ENCODE data around the gene GCK. TPM values are rescaled to one million over a fixed set of nuclear protein-coding genes. Genes with fewer than 3 reads are reported as not detected.

GCK gene
- total RNA-seq, 4 donors from 2014 or later: not detected

DNA sequence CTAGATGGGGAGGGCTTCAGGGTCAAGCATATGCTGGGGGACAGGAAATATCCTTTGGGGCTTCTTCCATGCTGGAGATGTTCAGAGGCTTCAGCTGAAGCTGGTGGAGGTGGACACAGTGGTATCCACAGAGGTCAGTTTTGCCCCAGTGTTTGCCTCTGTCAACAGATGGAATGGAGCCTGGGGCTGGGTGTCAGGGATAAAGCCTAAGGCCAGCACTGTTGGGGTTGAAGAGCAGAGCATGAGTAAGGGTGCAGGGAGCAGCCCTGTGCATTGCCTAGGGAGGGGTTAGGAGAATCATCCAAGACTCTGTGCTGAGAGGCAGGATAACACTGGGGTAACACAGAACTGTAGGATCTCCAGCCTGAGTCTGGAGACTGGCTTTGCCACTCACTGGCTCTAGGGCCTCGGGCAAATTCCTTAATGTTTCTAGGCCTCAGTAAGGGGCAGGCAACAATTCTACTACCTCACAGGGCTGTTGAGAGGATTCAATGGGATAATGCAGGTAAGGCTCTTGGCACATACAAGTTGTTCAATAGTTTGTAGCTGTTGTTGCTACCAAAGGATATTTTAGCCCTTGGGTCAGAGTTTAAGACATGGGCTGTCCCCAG is 26.3 kb downstream of the GCK start:
- no peak overlapping the region for H3K27ac ChIP-seq
- H3K9me3 ChIP-seq: no peaks in the 10 kb centered on the region
- H3K27me3 ChIP-seq: no peaks in the 10 kb centered on the region
- no peak overlapping the region for H3K4me3 ChIP-seq
- H3K36me3 ChIP-seq: no peaks in the 10 kb centered on the region
- no peaks in the 10 kb centered on the region for H3K4me1 ChIP-seq
- DNase-seq: no peak
- TF ChIP-seq, protein P1, sequence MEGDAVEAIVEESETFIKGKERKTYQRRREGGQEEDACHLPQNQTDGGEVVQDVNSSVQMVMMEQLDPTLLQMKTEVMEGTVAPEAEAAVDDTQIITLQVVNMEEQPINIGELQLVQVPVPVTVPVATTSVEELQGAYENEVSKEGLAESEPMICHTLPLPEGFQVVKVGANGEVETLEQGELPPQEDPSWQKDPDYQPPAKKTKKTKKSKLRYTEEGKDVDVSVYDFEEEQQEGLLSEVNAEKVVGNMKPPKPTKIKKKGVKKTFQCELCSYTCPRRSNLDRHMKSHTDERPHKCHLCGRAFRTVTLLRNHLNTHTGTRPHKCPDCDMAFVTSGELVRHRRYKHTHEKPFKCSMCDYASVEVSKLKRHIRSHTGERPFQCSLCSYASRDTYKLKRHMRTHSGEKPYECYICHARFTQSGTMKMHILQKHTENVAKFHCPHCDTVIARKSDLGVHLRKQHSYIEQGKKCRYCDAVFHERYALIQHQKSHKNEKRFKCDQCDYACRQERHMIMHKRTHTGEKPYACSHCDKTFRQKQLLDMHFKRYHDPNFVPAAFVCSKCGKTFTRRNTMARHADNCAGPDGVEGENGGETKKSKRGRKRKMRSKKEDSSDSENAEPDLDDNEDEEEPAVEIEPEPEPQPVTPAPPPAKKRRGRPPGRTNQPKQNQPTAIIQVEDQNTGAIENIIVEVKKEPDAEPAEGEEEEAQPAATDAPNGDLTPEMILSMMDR (IDR thresholded peaks at IDR 0.05): no peak
- no peak for TF ChIP-seq POLR2A (IDR thresholded peaks at IDR 0.05)

DNA sequence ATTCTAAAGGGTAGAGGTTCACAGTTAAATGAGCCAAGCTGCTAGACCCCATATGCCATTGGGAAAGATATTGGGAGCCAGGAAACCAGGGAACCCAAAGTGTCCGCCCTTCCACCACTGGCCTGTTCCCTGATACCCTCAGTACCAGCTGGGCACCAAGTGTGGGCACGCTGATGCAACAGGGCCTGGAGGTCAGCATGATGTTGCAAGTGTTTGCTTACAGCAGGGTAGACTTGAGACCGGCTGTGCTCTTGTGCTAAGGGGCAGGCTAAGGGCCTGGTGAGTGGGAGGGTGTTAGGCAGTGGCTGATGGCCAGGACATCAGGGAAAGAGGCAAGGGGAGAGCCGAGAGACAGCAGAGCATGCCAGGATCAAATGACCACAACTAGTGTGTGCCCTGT is 27.1 kb downstream of the GCK start:
- no peaks in the 10 kb centered on the region for H3K4me1 ChIP-seq
- no peaks in the 10 kb centered on the region for H3K27me3 ChIP-seq
- H3K4me3 ChIP-seq: no peak overlapping the region
- H3K27ac ChIP-seq: no peak overlapping the region
- no peaks in the 10 kb centered on the region for H3K36me3 ChIP-seq
- TF ChIP-seq, protein P1 (IDR thresholded peaks at IDR 0.05): no peak
- TF ChIP-seq POLR2A (IDR thresholded peaks at IDR 0.05): no peak
- DNase-seq: no peak
- H3K9me3 ChIP-seq: no peaks in the 10 kb centered on the region

GRCh38 chr7:44161371-44161770 is 27.9 kb downstream of the GCK start:
- H3K4me3 ChIP-seq: no peak overlapping the region
- no peaks in the 10 kb centered on the region for H3K9me3 ChIP-seq
- H3K27ac ChIP-seq: no peak overlapping the region
- no peaks in the 10 kb centered on the region for H3K36me3 ChIP-seq
- H3K4me1 ChIP-seq: no peaks in the 10 kb centered on the region
- no peaks in the 10 kb centered on the region for H3K27me3 ChIP-seq
- TF ChIP-seq POLR2A (IDR thresholded peaks at IDR 0.05): no peak
- DNase-seq: no peak

- Histone ChIP-seq H3K4me1 (no peaks in the 10 kb centered on the region), H3K36me3 (no peaks in the 10 kb centered on the region), H3K27me3 (no peaks in the 10 kb centered on the region), H3K9me3 (no peaks in the 10 kb centered on the region), H3K4me3 (no peak overlapping the region), H3K27ac (no peak overlapping the region)
- TF ChIP-seq POLR2A (IDR thresholded peaks at IDR 0.05): no peak
- DNase-seq: peak in 1 of 3 donors; percentile 22
Measured at GRCh38 chr7:44159824-44160630, 29.2 kb downstream of the GCK start.

DNA sequence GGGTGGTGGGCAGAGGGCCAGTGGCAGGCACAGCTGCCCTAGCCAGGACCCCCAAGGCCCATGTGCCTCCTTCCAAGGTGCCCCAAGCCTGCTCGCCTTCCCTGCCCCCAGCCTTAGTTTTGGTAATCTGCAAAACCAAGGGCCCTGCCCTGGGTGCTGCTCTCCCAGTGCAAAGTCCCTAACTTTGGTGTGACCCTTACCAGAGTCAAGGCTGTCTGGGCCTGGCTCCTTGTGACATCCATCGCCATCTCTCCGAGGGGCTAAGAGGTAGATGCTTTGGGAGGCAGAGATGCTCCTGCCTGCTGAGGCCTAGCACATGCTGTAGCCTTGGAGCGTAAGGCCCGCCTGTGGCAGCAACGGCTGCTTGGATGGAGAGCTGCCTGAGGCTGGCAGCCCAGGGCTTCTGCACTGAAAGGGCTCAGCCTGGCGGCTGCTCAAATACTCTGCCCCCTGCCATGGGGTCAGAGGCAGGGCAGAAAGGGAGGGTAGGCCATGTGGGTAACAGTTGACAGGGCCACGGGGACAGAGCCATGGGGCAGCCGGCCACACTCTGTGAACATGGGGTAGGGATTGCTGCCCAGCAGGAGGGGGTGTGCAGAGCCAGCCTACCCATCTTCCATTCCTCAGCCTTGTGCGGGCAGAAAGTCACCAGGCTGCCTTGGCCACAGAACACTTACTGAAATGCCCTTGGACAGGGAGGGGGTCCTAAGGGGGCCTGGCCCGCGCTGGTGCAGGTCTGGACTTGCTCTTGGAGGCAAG is 30.2 kb downstream of the GCK start:
- Histone ChIP-seq H3K4me1 (no peaks in the 10 kb centered on the region), H3K9me3 (no peaks in the 10 kb centered on the region), H3K36me3 (no peaks in the 10 kb centered on the region), H3K4me3 (no peak overlapping the region), H3K27me3 (no peaks in the 10 kb centered on the region), H3K27ac (no peak overlapping the region)
- TF ChIP-seq POLR2A (IDR thresholded peaks at IDR 0.05): no peak
- TF ChIP-seq, protein P1 (IDR thresholded peaks at IDR 0.05): no peak
- peak in 1 of 3 donors; percentile 35 for DNase-seq

- no peak for TF ChIP-seq POLR2A (IDR thresholded peaks at IDR 0.05)
- TF ChIP-seq, protein P1 (IDR thresholded peaks at IDR 0.05): no peak
- Histone ChIP-seq H3K27ac (no peak overlapping the region), H3K36me3 (no peaks in the 10 kb centered on the region), H3K27me3 (no peaks in the 10 kb centered on the region), H3K9me3 (no peaks in the 10 kb centered on the region), H3K4me1 (no peaks in the 10 kb centered on the region), H3K4me3 (no peak overlapping the region)
- peak in 1 of 3 donors; percentile 34 for DNase-seq
Measured at GRCh38 chr7:44158096-44158872, 31.0 kb downstream of the GCK start.

Data from Peyer's patch (tissue), 4 donors.